ENCODE measurements around the gene COMMD10. TPM values are rescaled to one million over a fixed set of nuclear protein-coding genes. Genes with fewer than 3 reads are reported as not detected.

COMMD10 gene
- total RNA-seq, 6 experiments from 2014 or later = 19.0 to 25.0 (median 22.0) TPM

DNA sequence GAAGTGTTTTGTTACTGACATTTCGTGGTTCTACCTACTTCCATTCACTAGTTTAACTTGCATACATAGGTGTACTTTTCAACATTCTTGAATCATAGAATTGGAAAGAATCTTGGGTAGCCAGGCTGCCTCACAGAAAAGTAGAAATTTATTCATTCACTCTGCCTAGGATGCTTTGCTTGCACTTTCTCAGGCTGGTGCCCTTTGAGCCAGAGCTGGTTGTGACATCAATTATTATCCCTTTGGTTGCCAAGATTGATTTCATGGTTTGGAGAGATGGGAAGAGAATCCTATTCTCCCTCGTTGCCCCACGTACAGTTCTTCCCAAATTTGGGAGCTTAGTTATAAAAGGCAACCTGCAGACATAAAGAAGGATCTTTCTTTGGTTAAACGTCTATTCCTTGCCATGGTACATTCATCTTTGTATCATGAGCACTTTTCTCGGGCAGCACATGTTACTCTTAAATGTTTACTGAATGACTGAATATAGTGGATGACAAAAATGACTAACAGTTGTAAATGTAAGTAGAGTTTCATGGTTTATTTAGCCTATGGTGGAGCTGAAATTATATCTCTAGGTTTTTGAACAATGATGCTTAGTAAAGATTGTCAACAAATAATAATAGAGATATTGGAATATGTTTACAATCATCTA lies 195.5 kb downstream of the COMMD10 start:
- DNase-seq = no peak
- Mint-ChIP-seq H3K9me3 (peaks cover 18% of the 10 kb centered on the region), H3K4me3 (no peak overlapping the region), H3K27me3 (ENCODE audit: insufficient read depth) (no peaks in the 10 kb centered on the region; the same call in none of the 2 replicates), H3K4me1 (ENCODE audit: low read depth) (no peaks in the 10 kb centered on the region), H3K27ac (no peak overlapping the region), H3K36me3 (ENCODE audit: low read depth) (peaks cover 17% of the 10 kb centered on the region)
- TF ChIP-seq, protein P1, sequence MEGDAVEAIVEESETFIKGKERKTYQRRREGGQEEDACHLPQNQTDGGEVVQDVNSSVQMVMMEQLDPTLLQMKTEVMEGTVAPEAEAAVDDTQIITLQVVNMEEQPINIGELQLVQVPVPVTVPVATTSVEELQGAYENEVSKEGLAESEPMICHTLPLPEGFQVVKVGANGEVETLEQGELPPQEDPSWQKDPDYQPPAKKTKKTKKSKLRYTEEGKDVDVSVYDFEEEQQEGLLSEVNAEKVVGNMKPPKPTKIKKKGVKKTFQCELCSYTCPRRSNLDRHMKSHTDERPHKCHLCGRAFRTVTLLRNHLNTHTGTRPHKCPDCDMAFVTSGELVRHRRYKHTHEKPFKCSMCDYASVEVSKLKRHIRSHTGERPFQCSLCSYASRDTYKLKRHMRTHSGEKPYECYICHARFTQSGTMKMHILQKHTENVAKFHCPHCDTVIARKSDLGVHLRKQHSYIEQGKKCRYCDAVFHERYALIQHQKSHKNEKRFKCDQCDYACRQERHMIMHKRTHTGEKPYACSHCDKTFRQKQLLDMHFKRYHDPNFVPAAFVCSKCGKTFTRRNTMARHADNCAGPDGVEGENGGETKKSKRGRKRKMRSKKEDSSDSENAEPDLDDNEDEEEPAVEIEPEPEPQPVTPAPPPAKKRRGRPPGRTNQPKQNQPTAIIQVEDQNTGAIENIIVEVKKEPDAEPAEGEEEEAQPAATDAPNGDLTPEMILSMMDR (IDR thresholded peaks at IDR 0.05) = no peak

- H3K9me3 Mint-ChIP-seq = peaks cover 11% of the 10 kb centered on the region
- H3K27me3 Mint-ChIP-seq (ENCODE audit: insufficient read depth) = no peaks in the 10 kb centered on the region; the same call in 1 of the 2 replicates
- DNase-seq = no peak
- no peak overlapping the region for H3K27ac Mint-ChIP-seq
- H3K4me1 Mint-ChIP-seq (ENCODE audit: low read depth) = no peaks in the 10 kb centered on the region
- TF ChIP-seq, protein P1 (IDR thresholded peaks at IDR 0.05) = no peak
- H3K4me3 Mint-ChIP-seq = no peak overlapping the region
- H3K36me3 Mint-ChIP-seq (ENCODE audit: low read depth) = peaks cover 13% of the 10 kb centered on the region
These were observed 196.5 kb downstream of the COMMD10 start for GRCh38 chr5:116281309-116281708.

DNA sequence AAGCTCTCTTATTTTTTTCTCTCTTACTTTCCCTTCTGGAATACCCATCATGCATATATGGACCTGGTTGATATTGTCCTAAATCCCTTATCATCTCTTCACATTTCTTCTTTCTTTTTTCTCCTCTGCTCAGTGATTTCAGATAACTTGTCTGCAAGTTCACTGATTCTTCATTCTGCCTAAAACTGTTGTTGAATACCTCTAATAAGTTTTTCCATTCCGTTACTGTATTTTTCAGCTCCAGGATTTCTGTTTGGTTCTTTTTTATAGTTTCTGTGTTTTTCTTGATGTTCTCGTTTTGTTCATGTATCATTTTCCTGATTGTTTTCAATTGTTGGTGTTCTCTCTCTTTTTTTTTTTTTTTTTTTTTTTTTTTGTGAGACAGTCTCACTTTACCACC lies 203.7 kb downstream of the COMMD10 start:
- Mint-ChIP-seq H3K36me3 (ENCODE audit: low read depth) (peaks cover 7% of the 10 kb centered on the region), H3K9me3 (peaks cover 7% of the 10 kb centered on the region), H3K27ac (no peak overlapping the region), H3K4me1 (ENCODE audit: low read depth) (peaks cover 4% of the 10 kb centered on the region; the same call in 1 of the 2 replicates), H3K4me3 (no peak overlapping the region), H3K27me3 (ENCODE audit: insufficient read depth) (no peaks in the 10 kb centered on the region; the same call in 1 of the 2 replicates)
- TF ChIP-seq, protein P1 (IDR thresholded peaks at IDR 0.05) = no peak
- no peak for DNase-seq

- TF ChIP-seq, protein P1 (IDR thresholded peaks at IDR 0.05) = peak; percentile 29; the same call in 1 of the 2 replicates
- Mint-ChIP-seq H3K27ac (no peak overlapping the region), H3K36me3 (ENCODE audit: low read depth) (peaks cover 7% of the 10 kb centered on the region), H3K9me3 (peaks cover 7% of the 10 kb centered on the region), H3K4me1 (ENCODE audit: low read depth) (peaks cover 4% of the 10 kb centered on the region; the same call in 1 of the 2 replicates), H3K4me3 (no peak overlapping the region), H3K27me3 (ENCODE audit: insufficient read depth) (no peaks in the 10 kb centered on the region)
- DNase-seq = no peak
These were observed 204.5 kb downstream of the COMMD10 start for GRCh38 chr5:116289276-116289675.

- DNase-seq = no peak
- Mint-ChIP-seq H3K36me3 (ENCODE audit: low read depth) (peaks cover 7% of the 10 kb centered on the region), H3K4me1 (ENCODE audit: low read depth) (peaks cover 4% of the 10 kb centered on the region; the same call in 1 of the 2 replicates), H3K27me3 (ENCODE audit: insufficient read depth) (no peaks in the 10 kb centered on the region), H3K27ac (no peak overlapping the region), H3K4me3 (no peak overlapping the region), H3K9me3 (peaks cover 7% of the 10 kb centered on the region)
- TF ChIP-seq, protein P1 (IDR thresholded peaks at IDR 0.05) = no peak
These were observed 206.4 kb downstream of the COMMD10 start for GRCh38 chr5:116291271-116291670.

Measured in HFFc6 (cell line).